ENCODE results near the gene ZDHHC14.

Gene ZDHHC14

GRCh38 chr6:157615951-157616350, 235.0 kb downstream of the ZDHHC14 start:
- no peak for DNase-seq (ENCODE audit: low read depth in 2 of 2)

- DNase-seq (ENCODE audit: low read depth in 2 of 2), result no peak
These were observed 240.0 kb downstream of the ZDHHC14 start for GRCh38 chr6:157620944-157621343.

GRCh38 chr6:157621406-157621805, 240.4 kb downstream of the ZDHHC14 start:
- no peak for DNase-seq (ENCODE audit: low read depth in 2 of 2)

- no peak for DNase-seq (ENCODE audit: low read depth in 2 of 2)
These were observed 241.4 kb downstream of the ZDHHC14 start for GRCh38 chr6:157622427-157622826.

GRCh38 chr6:157625111-157625510, 244.1 kb downstream of the ZDHHC14 start:
- no peak for DNase-seq (ENCODE audit: low read depth in 2 of 2)

GRCh38 chr6:157625764-157626163, 244.8 kb downstream of the ZDHHC14 start:
- DNase-seq (ENCODE audit: low read depth in 2 of 2), result no peak

- DNase-seq (ENCODE audit: low read depth in 2 of 2), result no peak
These were observed 246.4 kb downstream of the ZDHHC14 start for GRCh38 chr6:157627195-157627966.

GRCh38 chr6:157628463-157628862, 247.5 kb downstream of the ZDHHC14 start:
- no peak for DNase-seq (ENCODE audit: low read depth in 2 of 2)

GRCh38 chr6:157629220-157629619, 248.2 kb downstream of the ZDHHC14 start:
- DNase-seq (ENCODE audit: low read depth in 2 of 2), result no peak

GRCh38 chr6:157630463-157631080, 249.6 kb downstream of the ZDHHC14 start:
- no peak for DNase-seq (ENCODE audit: low read depth in 2 of 2)

GRCh38 chr6:157631412-157631811, 250.4 kb downstream of the ZDHHC14 start:
- DNase-seq (ENCODE audit: low read depth in 2 of 2), result no peak

- no peak for DNase-seq (ENCODE audit: low read depth in 2 of 2)
These were observed 251.0 kb downstream of the ZDHHC14 start for GRCh38 chr6:157631838-157632614.

- no peak for DNase-seq (ENCODE audit: low read depth in 2 of 2)
These were observed 251.8 kb downstream of the ZDHHC14 start for GRCh38 chr6:157632821-157633220.

- DNase-seq (ENCODE audit: low read depth in 2 of 2), result no peak
These were observed 253.6 kb downstream of the ZDHHC14 start for GRCh38 chr6:157634546-157634945.

- no peak for DNase-seq (ENCODE audit: low read depth in 2 of 2)
These were observed 254.6 kb downstream of the ZDHHC14 start for GRCh38 chr6:157635388-157636244.

- DNase-seq (ENCODE audit: low read depth in 2 of 2), result no peak
These were observed 256.5 kb downstream of the ZDHHC14 start for GRCh38 chr6:157637516-157637915.

- no peak for DNase-seq (ENCODE audit: low read depth in 2 of 2)
These were observed 257.1 kb downstream of the ZDHHC14 start for GRCh38 chr6:157637941-157638662.

GRCh38 chr6:157638779-157639178, 257.8 kb downstream of the ZDHHC14 start:
- no peak for DNase-seq (ENCODE audit: low read depth in 2 of 2)

- DNase-seq (ENCODE audit: low read depth in 2 of 2), result no peak
These were observed 259.9 kb downstream of the ZDHHC14 start for GRCh38 chr6:157640746-157641451.

GRCh38 chr6:157641837-157642236, 260.8 kb downstream of the ZDHHC14 start:
- no peak for DNase-seq (ENCODE audit: low read depth in 2 of 2)

Measured in stimulated activated CD4-positive, alpha-beta T cell treated with anti-CD3 and anti-CD28 coated beads, Interleukin-12 subunit alpha, Interleukin-12 subunit beta, amount 100 ng/mL, for 24 hours (primary cell).